Measurements from ENCODE around the gene WDR90. TPM values are rescaled to one million over a fixed set of nuclear protein-coding genes. Genes with fewer than 3 reads are reported as not detected.

Gene WDR90
- total and polyA plus RNA-seq, 8 donors = 14.7 to 91.3 (median 22.3) TPM

DNA sequence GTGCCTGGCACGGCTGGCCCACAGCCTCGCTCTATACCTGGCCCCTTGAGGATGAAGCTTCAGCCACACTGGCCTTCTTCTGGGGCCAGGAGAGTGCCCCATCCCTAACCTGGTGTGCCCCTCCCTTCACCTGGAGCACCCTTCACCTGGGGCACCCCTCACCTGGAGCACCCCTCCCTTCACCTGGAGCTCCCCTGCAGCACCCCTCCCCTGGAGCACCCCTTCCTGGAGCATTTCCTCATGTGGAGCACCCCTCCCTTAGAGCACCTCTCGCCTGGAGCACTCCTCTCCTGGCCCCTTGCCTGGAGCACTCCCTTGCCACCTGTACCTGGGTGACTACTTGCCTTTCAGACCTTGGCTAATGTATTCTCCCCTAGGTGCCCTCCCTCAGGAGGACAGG lies 58.9 kb downstream of the WDR90 start:
- Histone ChIP-seq H3K4me1 (no peaks in the 10 kb centered on the region), H3K27me3 (peaks cover 0 to 31% (median 3%) of the 10 kb centered on the region in 4 donors), H3K9me3 (no peaks in the 10 kb centered on the region), H3K36me3 (no peaks in the 10 kb centered on the region), H3K27ac (no peak overlapping the region), H3K4me3 (no peak overlapping the region)
- TF ChIP-seq, protein P1, sequence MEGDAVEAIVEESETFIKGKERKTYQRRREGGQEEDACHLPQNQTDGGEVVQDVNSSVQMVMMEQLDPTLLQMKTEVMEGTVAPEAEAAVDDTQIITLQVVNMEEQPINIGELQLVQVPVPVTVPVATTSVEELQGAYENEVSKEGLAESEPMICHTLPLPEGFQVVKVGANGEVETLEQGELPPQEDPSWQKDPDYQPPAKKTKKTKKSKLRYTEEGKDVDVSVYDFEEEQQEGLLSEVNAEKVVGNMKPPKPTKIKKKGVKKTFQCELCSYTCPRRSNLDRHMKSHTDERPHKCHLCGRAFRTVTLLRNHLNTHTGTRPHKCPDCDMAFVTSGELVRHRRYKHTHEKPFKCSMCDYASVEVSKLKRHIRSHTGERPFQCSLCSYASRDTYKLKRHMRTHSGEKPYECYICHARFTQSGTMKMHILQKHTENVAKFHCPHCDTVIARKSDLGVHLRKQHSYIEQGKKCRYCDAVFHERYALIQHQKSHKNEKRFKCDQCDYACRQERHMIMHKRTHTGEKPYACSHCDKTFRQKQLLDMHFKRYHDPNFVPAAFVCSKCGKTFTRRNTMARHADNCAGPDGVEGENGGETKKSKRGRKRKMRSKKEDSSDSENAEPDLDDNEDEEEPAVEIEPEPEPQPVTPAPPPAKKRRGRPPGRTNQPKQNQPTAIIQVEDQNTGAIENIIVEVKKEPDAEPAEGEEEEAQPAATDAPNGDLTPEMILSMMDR (IDR thresholded peaks at IDR 0.05) = no peak
- no peak for DNase-seq
- FAIRE-seq = no peak
- no peak for ATAC-seq
- intact Hi-C loops (cut with DNase I) = loop anchor here in 1 of 3 donors (10.0 kb wide), 1 partner anchor 77 kb away; the partner anchor contains the start of genes CHTF18 and RPUSD1
- WGBS, 2 donors = 32 to 42% methylated on average over 3 of the region's 3 CpGs

DNA sequence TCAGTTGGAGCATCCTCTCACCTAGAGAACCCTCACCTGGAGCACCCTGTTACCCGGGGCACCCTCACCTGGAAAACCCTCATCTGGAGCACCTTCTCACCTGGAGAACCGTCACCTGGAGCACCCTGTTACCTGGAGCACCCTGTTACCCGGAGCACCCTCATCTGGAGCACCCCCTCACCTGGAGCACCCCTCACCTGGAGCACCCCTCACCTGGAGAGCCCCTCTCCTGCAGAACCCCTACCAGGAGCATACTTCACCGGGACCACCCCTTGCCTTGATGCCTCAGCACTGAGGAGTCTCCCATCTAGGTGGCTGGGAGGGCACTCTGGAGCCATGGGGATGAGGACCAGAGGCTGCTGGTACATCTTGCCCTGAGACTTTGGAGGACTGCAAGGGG lies 59.8 kb downstream of the WDR90 start:
- Histone ChIP-seq H3K36me3 (no peaks in the 10 kb centered on the region), H3K4me1 (no peaks in the 10 kb centered on the region), H3K9me3 (no peaks in the 10 kb centered on the region), H3K27me3 (peaks cover 0 to 24% (median 3%) of the 10 kb centered on the region in 4 donors), H3K27ac (no peak overlapping the region), H3K4me3 (no peak overlapping the region)
- ATAC-seq (no peak), DNase-seq (no peak), FAIRE-seq (no peak)
- TF ChIP-seq, protein P1 (IDR thresholded peaks at IDR 0.05) = no peak
- WGBS, 2 donors = 47 to 72% methylated on average over 4 of the region's 4 CpGs
- intact Hi-C loops (cut with DNase I) = loop anchor here in 1 of 3 donors (10.0 kb wide), 1 partner anchor 76 kb away; the partner anchor contains the start of genes CHTF18 and RPUSD1

DNA sequence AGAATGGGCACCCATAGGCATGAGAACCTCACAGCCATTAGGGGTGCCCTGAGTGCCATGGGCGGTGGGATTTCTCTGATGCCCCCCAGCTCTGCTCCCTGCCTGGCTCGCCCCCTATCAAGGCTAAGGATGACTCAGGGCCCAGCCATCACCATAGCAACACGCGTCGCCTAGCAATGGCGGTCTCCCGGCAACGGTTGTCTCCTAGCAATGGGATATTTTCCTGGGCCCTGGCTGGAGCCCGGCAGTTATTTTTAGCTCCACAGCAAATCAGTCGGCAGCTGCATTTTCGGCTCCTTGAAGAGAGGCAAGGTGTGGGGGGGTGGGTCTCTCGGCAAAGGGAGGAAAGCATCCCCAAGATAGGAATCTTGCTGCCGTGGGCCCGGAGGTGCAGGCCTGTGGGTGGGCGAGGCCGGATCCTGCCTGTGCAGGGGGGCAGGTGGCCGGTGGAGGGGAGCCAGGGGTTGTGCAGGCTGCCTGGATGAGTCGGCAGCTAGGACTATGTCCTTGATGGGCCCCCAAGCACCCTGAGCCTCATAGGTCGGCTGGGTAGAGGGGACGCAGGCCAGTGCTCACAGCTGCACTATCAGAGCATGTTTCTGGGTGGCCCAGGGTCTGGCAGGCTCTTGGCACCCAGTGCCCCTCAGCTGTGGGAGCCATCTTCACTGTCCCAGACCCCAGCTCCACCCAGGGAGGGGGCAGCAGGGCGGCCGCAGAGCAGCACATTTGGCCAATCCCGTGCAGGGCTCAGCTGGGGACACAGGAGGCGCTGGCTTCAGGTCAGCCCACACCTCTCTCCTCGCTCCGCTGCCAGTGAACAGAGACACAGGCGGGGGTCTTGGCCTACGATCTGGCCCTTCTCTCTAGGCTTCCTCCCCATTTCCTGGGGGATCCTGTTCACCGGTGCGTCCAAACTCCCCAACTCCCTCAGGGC lies 60.7 kb downstream of the WDR90 start:
- ATAC-seq (peak in 3 of 4 donors; percentile 3 to 45 (median 28)), DNase-seq (peak in 1 of 6 donors; percentile 50), FAIRE-seq (no peak)
- Histone ChIP-seq H3K9me3 (no peaks in the 10 kb centered on the region), H3K36me3 (no peaks in the 10 kb centered on the region), H3K4me3 (no peak overlapping the region), H3K4me1 (peaks cover 0 to 4% (median 0%) of the 10 kb centered on the region in 3 donors), H3K27ac (no peak overlapping the region), H3K27me3 (peaks cover 0 to 19% (median under 1%) of the 10 kb centered on the region in 4 donors)
- WGBS, 2 donors = 17 to 24% methylated on average over 30 of the region's 30 CpGs
- TF ChIP-seq, protein P1 (IDR thresholded peaks at IDR 0.05) = no peak
- intact Hi-C loops (cut with DNase I) = loop anchor here in 2 of 3 donors (5.0 to 10.0 kb wide), 3 partner anchors 75 to 347 kb away; partner anchors contain the start of genes CHTF18 (in 1 of the 2) and RPUSD1 (in 1 of the 2)

DNA sequence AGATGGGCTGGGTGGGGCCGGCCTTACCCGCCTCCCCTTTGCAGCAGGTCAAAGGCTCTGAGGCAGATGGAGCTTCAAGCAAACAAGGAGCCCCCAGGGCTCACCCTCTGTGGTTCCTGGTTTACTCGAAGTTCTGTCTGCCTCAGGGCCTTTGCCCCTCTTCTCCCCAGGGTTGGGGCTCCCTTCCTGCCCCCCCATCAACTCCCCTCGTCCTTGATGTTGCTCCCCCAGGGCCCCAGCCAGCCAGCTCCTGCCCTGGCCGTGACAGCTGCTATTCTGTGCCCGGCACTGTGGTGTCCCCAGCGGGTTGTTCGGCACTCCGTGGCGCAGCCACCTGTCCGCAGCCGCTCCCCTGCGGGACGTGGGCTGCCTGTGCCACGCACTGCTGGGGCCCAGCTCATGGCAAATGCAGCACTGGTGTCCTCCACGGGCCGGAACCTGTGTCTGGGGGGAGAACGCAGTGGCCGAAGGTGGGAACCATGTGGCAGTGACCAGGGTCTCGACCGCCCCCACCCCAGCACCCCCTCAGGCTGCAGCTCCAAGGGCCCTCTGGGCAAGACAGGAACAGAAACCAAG lies 61.4 kb downstream of the WDR90 start:
- WGBS, 2 donors = 44 to 55% methylated on average over 21 of the region's 21 CpGs
- no peak overlapping the region for H3K27ac ChIP-seq
- intact Hi-C loops (cut with DNase I) = loop anchor here in 2 of 3 donors (5.0 to 10.0 kb wide), 2 partner anchors 344 to 347 kb away; no protein-coding TSS in a partner anchor
- TF ChIP-seq, protein P1 (IDR thresholded peaks at IDR 0.05) = no peak
- no peak for DNase-seq
- FAIRE-seq = no peak
- H3K4me1 ChIP-seq = peaks cover 0 to 4% (median 0%) of the 10 kb centered on the region in 3 donors
- H3K27me3 ChIP-seq = peaks cover 0 to 16% (median 0%) of the 10 kb centered on the region in 4 donors
- no peaks in the 10 kb centered on the region for H3K36me3 ChIP-seq
- no peak overlapping the region for H3K4me3 ChIP-seq
- H3K9me3 ChIP-seq = no peaks in the 10 kb centered on the region
- no peak for ATAC-seq
